IgD-negative memory B cell (primary cell): ENCODE measurements around the gene GFOD2. TPM values are rescaled to one million over a fixed set of nuclear protein-coding genes. Genes with fewer than 3 reads are reported as not detected.
"Not testable (repeated sequence)": the region's sequence is repeated elsewhere in the genome, so short reads cannot be mapped to it uniquely, and the experiment has no call there.

ENCODE experiments used
- H3K27ac Mint-ChIP-seq, 3 donors: one replicate each; pipeline ENCODE4 v1.8.0; 2020 to 2022; ENCODE audit warnings: mild to moderate bottlenecking in 3 of 3, mixed read lengths in 3 of 3, moderate library complexity in 1 of 3
- H3K27me3 Mint-ChIP-seq: one replicate; pipeline ENCODE4 v1.8.0; 2021; ENCODE audit warnings: mixed read lengths
- H3K36me3 Mint-ChIP-seq: one replicate; pipeline ENCODE4 v1.8.0; 2020; ENCODE audit warnings: mild to moderate bottlenecking, mixed read lengths
- H3K4me1 Mint-ChIP-seq, 3 donors: one replicate each; pipeline ENCODE4 v1.8.0; 2020 to 2022; ENCODE audit warnings: mixed read lengths in 3 of 3, mild to moderate bottlenecking in 1 of 3
- H3K4me3 Mint-ChIP-seq, 4 donors: one replicate each; pipeline ENCODE4 v1.8.0; 2020 to 2022; ENCODE audit warnings: mild to moderate bottlenecking in 4 of 4, mixed read lengths in 4 of 4, moderate library complexity in 3 of 4
- H3K9me3 Mint-ChIP-seq, 3 donors: one replicate each; pipeline ENCODE4 v1.8.0; 2020 to 2021; ENCODE audit warnings: mixed read lengths in 3 of 3, mild to moderate bottlenecking in 1 of 3
- polyA plus RNA-seq: library from polyadenylated mRNA; unstranded; fragments of 300-500 nt; fragmentation: Illumina TruSeq; gene quantifications from one replicate; pipeline ENCODE4 v1.2.3, GENCODE V29; 2021

The GFOD2 gene
- polyA plus RNA-seq, 1 donor from 2014 or later, result 13.4 TPM

DNA sequence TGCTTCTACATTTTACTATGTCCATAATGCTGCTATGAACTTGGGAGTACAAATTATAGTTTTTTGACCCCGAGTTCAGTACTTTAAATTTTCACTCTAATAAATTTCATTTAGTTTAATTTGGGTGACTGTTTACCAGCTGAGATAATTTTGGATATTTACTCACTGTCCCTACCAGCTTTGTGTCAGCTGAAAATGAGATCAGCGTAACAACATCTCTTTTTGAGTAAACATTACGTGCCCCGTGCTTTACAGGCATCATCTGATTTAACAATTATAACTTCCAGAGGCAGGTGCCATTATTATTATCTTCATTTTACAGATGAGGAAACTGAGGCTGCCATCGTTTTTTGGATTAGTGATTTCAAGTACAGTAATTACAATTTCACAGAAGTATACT, 15.0 kb downstream of the GFOD2 start:
- no peak overlapping the region for H3K4me3 Mint-ChIP-seq
- H3K4me1 Mint-ChIP-seq, result peaks cover 0 to 7% (median 4%) of the 10 kb centered on the region in 3 donors
- H3K27me3 Mint-ChIP-seq, result no peaks in the 10 kb centered on the region
- H3K27ac Mint-ChIP-seq, result no peak overlapping the region
- no peaks in the 10 kb centered on the region for H3K9me3 Mint-ChIP-seq
- H3K36me3 Mint-ChIP-seq, result no peaks in the 10 kb centered on the region

DNA sequence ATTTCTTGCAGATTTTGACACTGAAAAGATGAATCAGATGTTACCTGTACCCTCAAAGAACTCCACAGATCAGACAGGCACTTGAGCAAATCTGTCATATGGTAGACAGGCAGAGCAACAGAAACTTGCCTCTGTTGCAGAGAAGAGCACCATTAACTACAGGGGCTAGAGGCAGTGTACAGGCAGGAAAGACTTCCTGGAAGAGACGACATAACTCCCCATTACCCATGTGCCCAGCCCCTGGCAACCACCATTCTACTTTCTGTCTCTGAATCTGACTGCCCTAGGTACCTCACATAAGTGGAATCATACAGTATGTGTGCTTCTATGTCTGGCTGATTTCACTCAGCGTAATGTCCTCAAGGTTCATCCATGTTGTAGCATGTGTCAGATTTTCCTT, 15.5 kb downstream of the GFOD2 start:
- H3K27ac Mint-ChIP-seq, result no peak overlapping the region
- H3K27me3 Mint-ChIP-seq, result no peaks in the 10 kb centered on the region
- no peak overlapping the region for H3K4me3 Mint-ChIP-seq
- no peaks in the 10 kb centered on the region for H3K36me3 Mint-ChIP-seq
- H3K4me1 Mint-ChIP-seq, result peaks cover 0 to 7% (median 4%) of the 10 kb centered on the region in 3 donors
- peaks cover 0 to 1% (median 0%) of the 10 kb centered on the region in 3 donors for H3K9me3 Mint-ChIP-seq

DNA sequence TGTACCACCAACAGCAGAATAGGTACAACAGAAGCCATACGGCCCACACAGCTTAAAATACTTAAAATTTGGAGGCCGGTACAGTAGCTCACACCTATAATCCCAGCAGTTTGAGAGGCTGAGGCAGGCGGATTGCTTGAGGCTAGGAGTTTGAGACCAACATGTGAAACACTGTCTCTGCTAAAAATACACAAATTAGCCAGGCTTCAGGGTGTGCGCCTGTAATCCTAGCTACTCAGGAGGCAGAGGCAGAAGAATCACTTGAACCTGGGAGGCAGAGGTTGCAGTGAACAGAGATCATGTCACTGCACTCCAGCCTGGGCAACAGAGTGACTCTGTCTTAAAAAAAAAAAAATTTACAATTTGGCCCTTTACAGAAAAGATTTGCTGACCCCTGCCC, 17.0 kb downstream of the GFOD2 start:
- Mint-ChIP-seq H3K36me3 (no peaks in the 10 kb centered on the region), H3K4me3 (no peak overlapping the region), H3K9me3 (peaks cover 0 to 2% (median 0%) of the 10 kb centered on the region in 3 donors), H3K27me3 (no peaks in the 10 kb centered on the region), H3K27ac (no peak overlapping the region), H3K4me1 (peaks cover 0 to 7% (median 4%) of the 10 kb centered on the region in 3 donors)

DNA sequence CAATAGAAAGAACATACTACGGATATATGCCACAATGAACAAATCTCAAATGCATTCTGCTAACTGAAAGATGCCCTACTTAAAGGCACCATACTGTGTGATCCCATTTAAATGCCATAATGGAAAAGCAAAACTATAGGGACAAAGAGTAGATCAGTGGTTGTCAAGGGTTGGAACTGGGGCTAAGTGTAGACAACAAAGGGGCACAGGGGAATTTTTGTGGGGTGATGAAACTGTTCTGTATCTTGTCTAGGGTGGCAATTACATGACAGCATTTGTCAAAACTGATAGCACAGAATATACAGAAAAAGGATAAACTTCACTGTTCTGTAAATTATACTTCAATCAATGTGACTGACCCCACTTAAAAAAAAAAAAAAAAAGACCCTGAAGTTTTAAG, 17.7 kb downstream of the GFOD2 start:
- Mint-ChIP-seq H3K27me3 (no peaks in the 10 kb centered on the region), H3K4me3 (no peak overlapping the region), H3K36me3 (no peaks in the 10 kb centered on the region), H3K4me1 (peaks cover 0 to 8% (median 4%) of the 10 kb centered on the region in 3 donors), H3K27ac (no peak overlapping the region), H3K9me3 (peaks cover 0 to 2% (median 0%) of the 10 kb centered on the region in 3 donors)

DNA sequence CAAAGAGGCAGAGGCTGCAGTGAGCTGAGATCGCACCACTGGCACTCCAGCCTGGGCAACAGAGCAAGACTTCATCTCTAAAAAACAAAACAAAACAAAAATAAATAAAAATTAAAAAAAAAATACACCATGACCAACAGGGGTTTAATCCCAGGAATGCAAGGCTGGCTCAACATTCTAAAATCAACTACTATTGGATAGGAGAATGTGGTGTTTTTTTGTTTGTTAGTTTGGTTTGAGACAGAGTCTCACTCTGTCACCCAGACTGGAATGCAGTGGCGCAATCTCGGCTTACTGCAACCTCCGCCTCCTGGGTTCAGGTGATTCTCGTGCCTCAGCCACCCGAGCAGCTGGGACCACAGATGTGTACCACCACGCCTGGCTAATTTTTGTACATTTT, 19.9 kb downstream of the GFOD2 start:
- Mint-ChIP-seq H3K4me1 (peaks cover 0 to 5% (median 2%) of the 10 kb centered on the region in 3 donors), H3K36me3 (no peaks in the 10 kb centered on the region), H3K9me3 (peaks cover 0 to 2% (median 0%) of the 10 kb centered on the region in 3 donors), H3K4me3 (no peak overlapping the region), H3K27ac (no peak overlapping the region), H3K27me3 (no peaks in the 10 kb centered on the region)

DNA sequence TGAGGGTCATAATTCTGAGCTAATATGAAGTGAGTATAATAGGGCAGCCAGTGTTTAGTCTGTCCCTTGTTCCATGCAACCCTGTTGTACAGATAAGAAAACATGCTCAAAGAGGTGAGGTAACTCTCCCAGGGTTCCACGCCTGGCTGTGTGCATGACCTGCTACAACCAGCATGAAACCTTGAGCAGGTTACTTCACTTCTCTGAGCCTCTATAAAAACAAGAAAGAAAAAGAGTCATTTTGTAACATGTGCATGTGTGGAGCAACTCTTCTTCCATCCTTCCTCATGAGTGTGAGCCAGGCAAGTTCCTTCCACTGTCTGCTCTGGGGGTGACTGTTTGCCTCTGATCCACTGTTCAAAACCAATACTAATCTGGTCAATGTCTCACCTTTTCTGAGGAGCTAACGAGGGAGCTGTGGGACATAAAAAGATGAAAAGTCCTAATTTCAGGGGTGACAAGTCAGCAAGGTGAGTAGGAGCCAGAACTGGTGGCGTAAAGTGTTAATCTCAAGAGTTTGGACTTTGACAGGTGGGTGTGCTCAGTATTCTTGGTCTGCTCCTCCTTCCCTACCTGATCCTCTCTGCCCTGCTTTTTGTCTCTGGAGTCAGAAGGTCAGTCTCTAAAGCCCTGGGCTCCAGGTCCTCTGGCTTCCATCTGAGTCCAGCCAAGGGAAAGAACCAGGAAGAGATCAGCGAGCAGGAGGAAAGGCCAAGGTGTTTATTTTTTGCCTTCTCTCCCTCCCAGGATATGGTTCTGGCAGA, 21.5 kb downstream of the GFOD2 start:
- Mint-ChIP-seq H3K36me3 (no peaks in the 10 kb centered on the region), H3K4me3 (no peak overlapping the region), H3K27me3 (no peaks in the 10 kb centered on the region), H3K9me3 (peaks cover 0 to 2% (median 0%) of the 10 kb centered on the region in 3 donors), H3K4me1 (peaks cover 0 to 6% (median 5%) of the 10 kb centered on the region in 3 donors), H3K27ac (no peak overlapping the region)

DNA sequence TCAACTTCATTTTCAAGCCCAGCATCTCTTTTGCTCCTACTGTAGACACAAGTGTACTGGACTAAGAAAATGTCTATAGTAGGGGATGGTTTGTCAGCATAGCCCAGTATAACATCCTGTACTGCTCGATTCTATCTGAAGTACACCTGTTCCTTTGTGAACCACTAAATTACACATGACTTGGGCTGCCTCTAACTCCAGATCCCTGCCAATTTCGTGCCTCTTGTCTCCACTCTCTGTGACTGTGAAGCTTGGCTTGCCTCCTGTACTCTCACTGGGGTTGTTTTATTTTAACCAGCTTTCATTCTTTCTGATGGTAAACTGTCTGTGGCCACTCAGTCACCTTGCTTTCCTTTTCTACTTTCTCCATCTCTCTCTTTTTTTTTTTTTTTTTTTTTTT, 24.5 kb downstream of the GFOD2 start:
- Mint-ChIP-seq H3K9me3 (peaks cover 0 to 2% (median 0%) of the 10 kb centered on the region in 3 donors), H3K36me3 (no peaks in the 10 kb centered on the region), H3K4me3 (no peak overlapping the region), H3K27me3 (no peaks in the 10 kb centered on the region), H3K27ac (peak overlapping the region in 1 of 3 donors; percentile 39), H3K4me1 (peaks cover 0 to 8% (median 8%) of the 10 kb centered on the region in 3 donors)

DNA sequence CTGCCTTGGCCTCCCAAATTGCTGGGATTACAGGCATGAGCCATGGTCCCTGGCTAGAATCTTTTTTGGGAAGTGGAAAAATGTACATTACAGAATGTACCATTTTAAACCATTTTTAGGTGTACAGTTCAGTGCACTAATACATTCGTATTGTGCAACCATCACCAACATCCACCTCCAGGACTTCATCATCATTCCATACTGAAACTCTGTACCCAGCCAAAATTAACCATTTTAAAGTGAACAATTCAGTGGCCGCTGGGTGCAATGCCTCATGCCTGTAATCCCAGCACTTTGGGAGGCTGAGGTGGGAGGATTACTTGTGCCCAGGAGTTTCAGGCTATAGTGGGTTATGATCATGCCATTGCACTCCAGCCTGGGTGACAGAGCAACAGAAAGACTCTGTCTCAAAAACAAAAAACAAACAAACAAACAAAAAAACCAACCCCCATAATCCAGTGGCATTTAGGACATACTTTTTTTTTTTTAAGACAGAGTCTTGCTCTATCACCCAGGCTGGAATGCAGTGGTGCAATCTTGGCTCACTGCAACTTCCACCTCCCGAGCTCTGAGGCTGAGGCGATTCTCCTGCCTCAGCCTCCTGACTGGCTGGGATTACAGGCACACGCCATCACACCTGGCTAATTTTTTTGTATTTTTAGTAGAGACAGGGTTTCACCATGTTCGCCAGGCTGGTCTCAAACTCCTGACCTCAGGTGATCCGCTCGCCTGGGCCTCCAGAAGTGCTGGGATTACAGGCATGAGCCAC, 25.4 kb downstream of the GFOD2 start:
- not testable (repeated sequence) for H3K4me1 Mint-ChIP-seq, H3K27me3 Mint-ChIP-seq, H3K9me3 Mint-ChIP-seq, H3K36me3 Mint-ChIP-seq, H3K4me3 Mint-ChIP-seq, H3K27ac Mint-ChIP-seq

DNA sequence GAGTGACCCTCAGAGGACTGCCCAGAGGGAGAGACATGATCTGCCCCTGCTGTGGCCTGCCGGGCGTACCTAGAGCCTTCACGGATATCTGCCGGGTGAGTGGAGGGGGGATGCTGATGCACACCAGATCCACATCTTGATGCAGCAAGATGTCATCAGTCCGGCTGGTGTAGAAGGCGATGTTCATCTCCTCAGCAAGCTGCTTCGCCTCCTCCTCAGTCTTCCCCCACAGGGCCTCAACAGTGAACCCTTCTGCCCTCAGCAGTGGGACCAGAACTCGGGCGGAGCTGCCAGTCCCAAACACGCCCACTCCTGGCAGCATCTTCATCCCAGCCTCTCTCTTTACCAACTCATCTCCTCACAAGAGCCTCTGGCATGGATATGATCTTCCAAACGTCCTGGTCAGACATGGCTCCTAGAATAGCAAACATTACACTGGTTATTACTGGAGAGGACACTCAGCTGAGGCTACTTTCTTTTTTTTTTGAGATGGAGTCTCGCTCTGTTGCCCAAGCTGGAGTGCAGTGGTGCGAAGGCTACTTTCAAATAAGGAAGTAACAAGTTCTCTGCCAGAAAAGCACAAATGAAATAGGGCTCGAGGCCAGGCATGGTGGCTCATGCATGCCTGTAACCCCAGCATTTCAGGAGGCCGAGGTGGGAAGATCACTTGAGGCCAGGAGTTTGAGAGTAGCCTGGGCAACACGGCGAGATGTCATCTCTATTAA, 33.6 kb downstream of the GFOD2 start:
- Mint-ChIP-seq H3K4me1 (peaks cover 21 to 25% (median 22%) of the 10 kb centered on the region in 3 donors), H3K9me3 (no peaks in the 10 kb centered on the region), H3K36me3 (peaks cover 3% of the 10 kb centered on the region), H3K27me3 (no peaks in the 10 kb centered on the region), H3K4me3 (peak overlapping the region in 3 of 4 donors; percentile 47 to 91 (median 81)), H3K27ac (peak overlapping the region; percentile 15 to 55 (median 48))

DNA sequence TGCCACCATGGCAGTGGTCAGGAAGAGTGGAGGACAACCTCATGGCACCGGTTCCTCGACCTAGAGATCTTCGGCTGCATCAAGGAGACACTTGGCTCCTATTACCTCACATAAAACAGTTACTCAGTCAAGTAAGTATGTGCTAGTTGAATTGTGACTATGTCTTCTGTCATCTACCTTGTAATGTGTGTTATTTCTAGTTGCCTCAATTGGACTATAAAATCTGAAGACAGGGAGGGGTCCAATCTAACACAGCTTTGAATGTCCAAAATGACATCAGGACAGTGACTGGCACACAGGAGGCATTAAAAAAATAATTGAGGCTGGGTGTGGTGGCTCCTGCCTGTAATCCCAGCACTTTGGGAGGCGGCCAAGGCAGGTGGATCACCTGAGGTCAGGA, 35.3 kb downstream of the GFOD2 start:
- H3K9me3 Mint-ChIP-seq, result no peaks in the 10 kb centered on the region
- no peak overlapping the region for H3K4me3 Mint-ChIP-seq
- H3K4me1 Mint-ChIP-seq, result peaks cover 21 to 25% (median 22%) of the 10 kb centered on the region in 3 donors
- H3K27me3 Mint-ChIP-seq, result no peaks in the 10 kb centered on the region
- no peak overlapping the region for H3K27ac Mint-ChIP-seq
- peaks cover 3% of the 10 kb centered on the region for H3K36me3 Mint-ChIP-seq

DNA sequence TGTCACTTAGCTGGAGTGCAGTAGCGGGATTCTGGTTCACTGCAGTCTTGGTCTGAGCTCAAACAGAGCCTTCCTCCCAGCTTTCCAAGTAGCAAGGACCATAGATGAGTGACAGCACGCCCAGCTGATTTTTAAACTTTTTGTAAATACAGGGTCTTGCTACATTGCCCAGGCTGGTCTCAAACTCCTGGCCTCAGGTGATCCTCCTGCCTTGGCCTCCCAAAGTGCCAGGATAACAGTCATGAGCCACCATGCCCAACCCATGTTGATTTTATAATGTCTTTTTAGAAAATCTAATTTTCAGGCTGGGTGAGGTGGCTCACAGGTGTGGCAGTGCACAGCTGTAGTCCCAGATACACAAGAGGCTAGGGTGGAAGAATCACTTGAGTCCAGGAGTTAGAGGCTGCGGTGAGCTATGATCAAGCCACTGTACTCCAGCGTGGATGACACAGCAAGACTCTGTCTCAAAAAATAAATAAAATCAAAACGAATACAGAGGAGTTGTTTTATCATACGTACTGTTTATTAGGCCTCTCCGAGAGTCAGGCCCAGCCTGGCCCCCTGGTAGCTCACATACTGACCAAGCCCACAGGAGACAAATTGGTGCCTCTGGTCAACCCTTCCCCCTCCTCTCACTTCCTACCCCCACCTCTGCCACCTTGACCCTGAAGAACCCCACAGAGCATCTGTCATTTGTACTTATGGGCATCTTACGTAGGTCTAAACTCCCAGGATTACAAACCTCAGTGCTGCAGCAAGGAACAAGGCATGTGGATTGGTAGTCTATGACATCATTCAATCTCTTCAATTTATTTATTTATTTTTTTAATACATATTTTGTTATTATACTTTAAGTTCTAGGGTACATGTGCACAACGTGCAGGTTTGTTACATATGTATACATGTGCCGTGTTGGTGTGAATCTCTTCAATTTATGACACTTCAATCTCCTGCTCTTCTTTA, 38.9 kb downstream of the GFOD2 start:
- Mint-ChIP-seq H3K4me3 (no peak overlapping the region), H3K9me3 (no peaks in the 10 kb centered on the region), H3K27ac (peak overlapping the region in 1 of 3 donors; percentile 59), H3K4me1 (peaks cover 10 to 16% (median 14%) of the 10 kb centered on the region in 3 donors), H3K36me3 (peaks cover 1% of the 10 kb centered on the region), H3K27me3 (no peaks in the 10 kb centered on the region)

DNA sequence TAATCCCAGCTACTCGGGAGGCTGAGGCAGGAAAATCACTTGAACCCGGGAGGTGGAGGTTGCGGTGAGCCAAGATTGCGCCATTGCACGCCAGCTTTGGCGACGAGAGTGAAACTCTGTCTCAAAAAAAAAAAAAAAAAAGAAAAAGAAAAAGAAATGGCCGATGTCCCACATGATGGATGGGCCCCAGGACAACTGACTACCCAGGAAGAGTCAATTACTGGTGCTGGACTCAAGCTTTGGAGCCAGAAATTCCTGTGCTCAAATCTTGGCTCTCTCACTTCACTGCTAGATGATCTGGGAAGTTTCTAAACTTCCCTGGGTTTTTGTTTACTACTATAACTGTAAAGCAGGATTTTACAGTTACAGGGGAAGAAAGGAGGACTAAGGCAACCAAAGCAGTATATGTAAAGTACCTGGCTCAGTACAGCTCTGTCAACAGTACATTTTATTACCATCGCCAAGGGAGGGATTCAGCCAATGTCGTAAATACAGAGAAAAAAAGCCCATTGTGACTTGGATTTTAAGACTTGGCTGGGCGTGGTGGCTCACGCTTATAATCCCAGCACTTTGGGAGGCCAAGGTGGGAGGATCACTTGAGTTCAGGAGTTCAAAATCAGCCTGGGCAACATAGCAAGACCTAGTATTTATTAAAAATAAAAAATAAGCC, 40.6 kb downstream of the GFOD2 start:
- Mint-ChIP-seq H3K27ac (no peak overlapping the region), H3K27me3 (no peaks in the 10 kb centered on the region), H3K4me3 (no peak overlapping the region), H3K36me3 (peaks cover 1% of the 10 kb centered on the region), H3K9me3 (no peaks in the 10 kb centered on the region), H3K4me1 (peaks cover 2 to 14% (median 8%) of the 10 kb centered on the region in 3 donors)

DNA sequence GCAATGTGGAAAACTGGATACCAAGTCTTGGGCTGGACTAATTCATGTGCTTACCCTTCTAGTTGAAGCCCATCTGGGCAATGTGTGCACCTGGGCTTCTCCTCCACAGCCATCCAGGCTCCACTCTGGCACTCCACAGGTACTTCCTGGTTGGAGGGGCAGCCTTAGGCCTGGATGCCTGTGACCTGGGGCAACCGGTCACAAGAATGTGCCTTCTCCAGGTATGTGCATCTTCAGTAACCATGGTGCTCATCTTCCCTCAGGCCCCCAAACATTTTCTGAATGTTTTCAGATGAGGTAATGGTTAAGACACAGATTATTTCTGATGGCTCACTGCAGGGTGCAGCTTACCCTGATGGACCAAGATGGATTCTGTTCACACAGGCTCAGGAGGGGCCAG, 41.4 kb downstream of the GFOD2 start:
- no peaks in the 10 kb centered on the region for H3K27me3 Mint-ChIP-seq
- no peak overlapping the region for H3K4me3 Mint-ChIP-seq
- H3K27ac Mint-ChIP-seq, result no peak overlapping the region
- no peaks in the 10 kb centered on the region for H3K9me3 Mint-ChIP-seq
- H3K36me3 Mint-ChIP-seq, result peaks cover 1% of the 10 kb centered on the region
- peaks cover 2 to 13% (median 12%) of the 10 kb centered on the region in 3 donors for H3K4me1 Mint-ChIP-seq

DNA sequence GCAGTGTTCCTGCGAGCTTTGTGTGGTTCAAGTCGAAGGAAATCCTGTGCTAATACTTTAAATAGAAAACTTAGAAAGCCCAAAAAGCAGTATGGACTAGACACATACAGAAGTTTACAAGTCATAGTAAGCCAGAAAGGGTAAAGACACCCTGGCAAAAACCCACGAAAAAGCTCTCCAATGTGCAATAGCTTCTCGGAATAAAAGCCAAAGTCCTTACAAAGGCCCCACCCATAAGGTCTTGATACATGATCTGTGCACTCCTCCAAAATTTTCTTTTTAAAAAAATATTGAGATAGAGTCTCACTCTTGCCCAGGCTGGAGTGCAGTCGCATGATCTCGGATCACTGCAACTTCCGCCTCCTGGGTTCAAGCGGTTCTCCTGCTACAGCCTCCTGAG, 42.2 kb downstream of the GFOD2 start:
- peaks cover 6 to 16% (median 15%) of the 10 kb centered on the region in 3 donors for H3K4me1 Mint-ChIP-seq
- H3K9me3 Mint-ChIP-seq, result no peaks in the 10 kb centered on the region
- H3K4me3 Mint-ChIP-seq, result peak overlapping the region in 1 of 4 donors; percentile 3
- H3K36me3 Mint-ChIP-seq, result peaks cover 1% of the 10 kb centered on the region
- no peak overlapping the region for H3K27ac Mint-ChIP-seq
- no peaks in the 10 kb centered on the region for H3K27me3 Mint-ChIP-seq
